Putamen (tissue), 1 donor: ENCODE data around the gene CAB39L.
"Not testable (repeated sequence)": the region's sequence is repeated elsewhere in the genome, so short reads cannot be mapped to it uniquely, and the experiment has no call there.

Experiments used
- DNase-seq: peaks from one replicate; pipeline ENCODE4 v3.0.0-alpha.2; 2016; ENCODE audit warnings: low spot score

Gene CAB39L

GRCh38 chr13:49308097-49308875 is 135.6 kb downstream of the CAB39L start:
- DNase-seq, result peak; percentile 70

- DNase-seq, result no peak
Observed at GRCh38 chr13:49307365-49307764, 136.5 kb downstream of the CAB39L start.

GRCh38 chr13:49305792-49306425 is 138.0 kb downstream of the CAB39L start:
- no peak for DNase-seq

GRCh38 chr13:49304763-49305700 is 138.8 kb downstream of the CAB39L start:
- no peak for DNase-seq

GRCh38 chr13:49304356-49304755 is 139.5 kb downstream of the CAB39L start:
- DNase-seq, result no peak

- DNase-seq, result no peak
Observed at GRCh38 chr13:49303533-49304252, 140.2 kb downstream of the CAB39L start.

- DNase-seq, result no peak
Observed at GRCh38 chr13:49302817-49303216, 141.0 kb downstream of the CAB39L start.

GRCh38 chr13:49302222-49302621 is 141.6 kb downstream of the CAB39L start:
- DNase-seq, result no peak

GRCh38 chr13:49300739-49301589 is 142.9 kb downstream of the CAB39L start:
- DNase-seq, result peak; percentile 72

- DNase-seq, result no peak
Observed at GRCh38 chr13:49300276-49300675, 143.6 kb downstream of the CAB39L start.

- DNase-seq, result peak; percentile 35
Observed at GRCh38 chr13:49298903-49299605, 144.8 kb downstream of the CAB39L start.

- DNase-seq, result no peak
Observed at GRCh38 chr13:49298416-49298815, 145.4 kb downstream of the CAB39L start.

- DNase-seq, result no peak
Observed at GRCh38 chr13:49297338-49297737, 146.5 kb downstream of the CAB39L start.

- no peak for DNase-seq
Observed at GRCh38 chr13:49296659-49297058, 147.2 kb downstream of the CAB39L start.

- no peak for DNase-seq
Observed at GRCh38 chr13:49295244-49295643, 148.6 kb downstream of the CAB39L start.

- DNase-seq, result not testable (repeated sequence)
Observed at GRCh38 chr13:49294723-49295122, 149.1 kb downstream of the CAB39L start.

- DNase-seq, result peak; percentile 41
Observed at GRCh38 chr13:49292742-49293486, 150.9 kb downstream of the CAB39L start.

- DNase-seq, result no peak
Observed at GRCh38 chr13:49288458-49288857, 155.4 kb downstream of the CAB39L start.

- no peak for DNase-seq
Observed at GRCh38 chr13:49287995-49288394, 155.9 kb downstream of the CAB39L start.
